MCF 10A (cell line): ENCODE results near the gene SPTAN1. TPM values are rescaled to one million over a fixed set of nuclear protein-coding genes. Genes with fewer than 3 reads are reported as not detected.

Experiments
- BruUV-seq: library from RNA; stranded (reverse); fragments of 400-500 nt; replicated peaks from 2 replicates; lab custom pipeline; 2021; lab: Mats Ljungman, UMichigan
- CTCF ChIA-PET: fragments of 300-600 bp; sonication (Branson Sonifier 250); formaldehyde crosslinking; extraction: SDS; loops from one replicate; lab custom pipeline; 2021; ENCODE audit warnings: antibody characterized with exemption, inconsistent platforms; lab: Yijun Ruan, JAX
- POLR2A ChIA-PET: fragments of 300-600, 350-650 bp; sonication (Branson Sonifier 250); formaldehyde crosslinking; extraction: SDS; loops from one replicate; lab custom pipeline; 2020; ENCODE audit warnings: antibody characterized with exemption, inconsistent platforms; lab: Yijun Ruan, JAX
- DNase-seq: peaks from one replicate; pipeline ENCODE4 v3.0.0-alpha.2; 2018; ENCODE audit not compliant: unreplicated experiment
- H3K27ac Mint-ChIP-seq: one replicate; pipeline ENCODE4 v1.8.0; 2022; ENCODE audit warnings: mild to moderate bottlenecking, low read depth, mixed read lengths; ENCODE audit not compliant: unreplicated experiment
- H3K27me3 Mint-ChIP-seq: one replicate; pipeline ENCODE4 v1.8.0; 2022; ENCODE audit warnings: mixed read lengths; ENCODE audit not compliant: insufficient read depth, unreplicated experiment
- H3K36me3 Mint-ChIP-seq: one replicate; pipeline ENCODE4 v1.8.0; 2022; ENCODE audit warnings: mild to moderate bottlenecking, moderate library complexity, mixed read lengths; ENCODE audit not compliant: insufficient read depth, unreplicated experiment
- H3K4me1 Mint-ChIP-seq: one replicate; pipeline ENCODE4 v1.8.0; 2022; ENCODE audit warnings: mixed read lengths; ENCODE audit not compliant: insufficient read depth, unreplicated experiment
- H3K4me3 Mint-ChIP-seq: one replicate; pipeline ENCODE4 v1.8.0; 2022; ENCODE audit warnings: mild to moderate bottlenecking, moderate library complexity, mixed read lengths; ENCODE audit not compliant: unreplicated experiment
- H3K9me3 Mint-ChIP-seq: one replicate; pipeline ENCODE4 v1.8.0; 2022; ENCODE audit warnings: mixed read lengths; ENCODE audit not compliant: unreplicated experiment
- intact Hi-C: fragments of 100-400 bp; cut with micrococcal nuclease; formaldehyde crosslinking; loops from 2 replicates; pipeline ENCODE4 v1.14.1; 2022
- total RNA-seq: library from RNA; stranded (reverse); gene quantifications from 2 replicates; pipeline ENCODE4 v1.2.3, GENCODE V29; 2022
- TF ChIP-seq, protein P1 (sequence below): fragments of 200-600 bp; IDR thresholded peaks from one replicate; pipeline ENCODE4 v1.8.0; 2022; ENCODE audit warnings: antibody characterized with exemption, mild to moderate bottlenecking; ENCODE audit not compliant: unreplicated experiment

Gene SPTAN1
- total RNA-seq, 1 experiment from 2014 or later, result 254 TPM

- H3K4me1 Mint-ChIP-seq, result peaks cover 25% of the 10 kb centered on the region
- CTCF ChIA-PET, result interaction anchor here (0.7 to 2.1 kb wide), 6 partner anchors 11 to 211 kb away, joined by 3 to 8 read pairs (median 3); no protein-coding TSS in a partner anchor
- H3K4me3 Mint-ChIP-seq, result no peak overlapping the region
- BruUV-seq, result no TSS peak
- peaks cover 76% of the 10 kb centered on the region for H3K36me3 Mint-ChIP-seq
- H3K27me3 Mint-ChIP-seq, result no peaks in the 10 kb centered on the region
- no peak for DNase-seq
- intact Hi-C loops, result loop anchor here (10.0 kb wide), 1 partner anchor 181 kb away; the partner anchor contains the start of gene ENDOG
- TF ChIP-seq, protein P1, sequence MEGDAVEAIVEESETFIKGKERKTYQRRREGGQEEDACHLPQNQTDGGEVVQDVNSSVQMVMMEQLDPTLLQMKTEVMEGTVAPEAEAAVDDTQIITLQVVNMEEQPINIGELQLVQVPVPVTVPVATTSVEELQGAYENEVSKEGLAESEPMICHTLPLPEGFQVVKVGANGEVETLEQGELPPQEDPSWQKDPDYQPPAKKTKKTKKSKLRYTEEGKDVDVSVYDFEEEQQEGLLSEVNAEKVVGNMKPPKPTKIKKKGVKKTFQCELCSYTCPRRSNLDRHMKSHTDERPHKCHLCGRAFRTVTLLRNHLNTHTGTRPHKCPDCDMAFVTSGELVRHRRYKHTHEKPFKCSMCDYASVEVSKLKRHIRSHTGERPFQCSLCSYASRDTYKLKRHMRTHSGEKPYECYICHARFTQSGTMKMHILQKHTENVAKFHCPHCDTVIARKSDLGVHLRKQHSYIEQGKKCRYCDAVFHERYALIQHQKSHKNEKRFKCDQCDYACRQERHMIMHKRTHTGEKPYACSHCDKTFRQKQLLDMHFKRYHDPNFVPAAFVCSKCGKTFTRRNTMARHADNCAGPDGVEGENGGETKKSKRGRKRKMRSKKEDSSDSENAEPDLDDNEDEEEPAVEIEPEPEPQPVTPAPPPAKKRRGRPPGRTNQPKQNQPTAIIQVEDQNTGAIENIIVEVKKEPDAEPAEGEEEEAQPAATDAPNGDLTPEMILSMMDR, result no peak
- POLR2A ChIA-PET, result interaction anchor here (1.0 to 4.4 kb wide), 8 partner anchors 12 to 185 kb away, joined by 3 to 64 read pairs (median 6); partner anchors contain the start of genes ENDOG and SET
- peak overlapping the region; percentile 94 for H3K27ac Mint-ChIP-seq
- no peaks in the 10 kb centered on the region for H3K9me3 Mint-ChIP-seq
Observed at GRCh38 chr9:128633601-128634000, 81.2 kb downstream of the SPTAN1 start.

GRCh38 chr9:128634111-128634510 lies 81.7 kb downstream of the SPTAN1 start:
- Mint-ChIP-seq H3K9me3 (no peaks in the 10 kb centered on the region), H3K4me3 (peak overlapping the region; percentile 69), H3K27ac (peak overlapping the region; percentile 94), H3K4me1 (peaks cover 25% of the 10 kb centered on the region), H3K36me3 (peaks cover 76% of the 10 kb centered on the region), H3K27me3 (no peaks in the 10 kb centered on the region)
- TSS peak; percentile 72 for BruUV-seq
- intact Hi-C loops, result loop anchor here (2.0 to 10.0 kb wide), 2 partner anchors 57 to 181 kb away; partner anchors contain the start of gene ENDOG
- TF ChIP-seq, protein P1, result no peak
- DNase-seq, result no peak
- ChIA-PET CTCF (interaction anchor here (0.7 to 2.5 kb wide), 5 partner anchors 12 to 211 kb away, joined by 3 to 9 read pairs (median 4); no protein-coding TSS in a partner anchor), POLR2A (interaction anchor here (1.1 to 4.4 kb wide), 11 partner anchors 9 to 264 kb away, joined by 3 to 64 read pairs (median 8); partner anchors contain the start of genes ENDOG, SET, SPTAN1 and URM1)

GRCh38 chr9:128634651-128635262 lies 82.4 kb downstream of the SPTAN1 start:
- Mint-ChIP-seq H3K27ac (peak overlapping the region; percentile 94), H3K36me3 (peaks cover 76% of the 10 kb centered on the region), H3K4me1 (peaks cover 25% of the 10 kb centered on the region), H3K4me3 (peak overlapping the region; percentile 69), H3K9me3 (no peaks in the 10 kb centered on the region), H3K27me3 (no peaks in the 10 kb centered on the region)
- DNase-seq, result no peak
- no TSS peak for BruUV-seq
- intact Hi-C loops, result loop anchor here (1.0 to 10.0 kb wide), 5 partner anchors 48 to 196 kb away; partner anchors contain the start of genes ENDOG and ODF2
- TF ChIP-seq, protein P1, result no peak
- ChIA-PET POLR2A (interaction anchor here (0.6 to 4.4 kb wide), 18 partner anchors 9 to 272 kb away, joined by 3 to 64 read pairs (median 8); partner anchors contain the start of genes ENDOG, GLE1, SET and SPOUT1), CTCF (interaction anchor here (0.5 to 4.8 kb wide), 22 partner anchors 9 to 433 kb away, joined by 3 to 18 read pairs (median 4); partner anchors contain the start of gene DYNC2I2)
